Sigmoid colon (tissue), 7 donors: Measurements from ENCODE around the gene HDAC2. TPM values are rescaled to one million over a fixed set of nuclear protein-coding genes. Genes with fewer than 3 reads are reported as not detected.

Experiments used
- DNase-seq: peaks from one replicate; pipeline ENCODE4 v3.0.0-alpha.2; 2019
- H3K27ac ChIP-seq, 4 donors: fragments of 200-600 bp; sonication (generic); one replicate each; pipeline ENCODE4 v1.5.1; 2016 to 2019; ENCODE audit warnings: mild to moderate bottlenecking in 1 of 4
- H3K27me3 ChIP-seq, 3 donors: fragments of 200-600 bp; sonication (generic); one replicate each; pipeline ENCODE4 v1.5.1; 2019; ENCODE audit warnings: mild to moderate bottlenecking in 1 of 3
- H3K36me3 ChIP-seq, 4 donors: fragments of 200-600 bp; sonication (generic); one replicate each; pipeline ENCODE4 v1.5.1; 2016 to 2019
- H3K4me1 ChIP-seq, 4 donors: fragments of 200-600 bp; sonication (generic); one replicate each; pipeline ENCODE4 v1.5.1; 2017 to 2019
- H3K4me3 ChIP-seq, 4 donors: fragments of 200-600 bp; sonication (generic); one replicate each; pipeline ENCODE4 v1.5.1; 2017 to 2019; ENCODE audit warnings: mild to moderate bottlenecking in 2 of 4, moderate library complexity in 1 of 4
- H3K9me3 ChIP-seq, 4 donors: fragments of 200-600 bp in 3 of 4; sonication (generic) in 3 of 4; one replicate each; pipeline versions ENCODE4 v1.5.1 to v1.6.1; 2013 to 2019
- CTCF ChIP-seq, 4 experiments: fragments of 450-650 bp in 3 of 4; fragments of 200-600 bp in 1 of 4; IDR thresholded peaks; one replicate each; pipeline ENCODE4 v1.5.1; 2016 to 2019; ENCODE audit warnings: antibody characterized with exemption in 4 of 4, mild to moderate bottlenecking in 3 of 4, moderate library complexity in 2 of 4
- EP300 ChIP-seq, 4 donors: sonication (generic); formaldehyde crosslinking; IDR thresholded peaks; one replicate each; pipeline ENCODE4 v1.6.1; 2017; ENCODE audit warnings: antibody characterized with exemption in 4 of 4
- POLR2A ChIP-seq, 2 donors: fragments of 450-650 bp; IDR thresholded peaks; one replicate each; pipeline ENCODE4 v1.6.1; 2016; ENCODE audit warnings: antibody characterized with exemption in 2 of 2, mild to moderate bottlenecking in 2 of 2, moderate library complexity in 2 of 2
- POLR2AphosphoS5 ChIP-seq, 4 donors: sonication (generic); formaldehyde crosslinking; IDR thresholded peaks; one replicate each; pipeline ENCODE4 v1.6.1; 2017; ENCODE audit warnings: antibody characterized with exemption in 4 of 4
- WGBS, 2 donors: extraction: QIAGEN DNeasy Blood & Tissue Kit; methylation state at CpG; one replicate each; pipeline ENCODE4 v1.1.7; 2013; 5-methylcytosine and 5-hydroxymethylcytosine counted together
- intact Hi-C: fragments of 100-400 bp; cut with DNase I; formaldehyde crosslinking; loops from one replicate; pipeline ENCODE4 v1.15.1; 2023
- polyA plus RNA-seq, 3 donors: library from polyadenylated mRNA; stranded (reverse); fragments of 200-250 nt; gene quantifications; one replicate each; pipeline ENCODE4 v1.2.3, GENCODE V29; 2013
- total RNA-seq, 4 donors: library from RNA; depleted of rRNA; stranded (reverse); fragments of >200 nt; gene quantifications; one replicate each; pipeline ENCODE4 v1.1.0, GENCODE V29; 2016
- donor health status: healthy with polysubstance abuse.
- donor health status: Bipolar disorder and iron deficiency.
- donor health status: healthy.

HDAC2 gene
- total and polyA plus RNA-seq, 7 donors, result 44.4 to 71.7 (median 63.7) TPM

GRCh38 chr6:113999284-113999683 lies 28.3 kb upstream of the HDAC2 start:
- Histone ChIP-seq H3K4me3 (no peak overlapping the region), H3K9me3 (peaks cover 0 to 4% (median 0%) of the 10 kb centered on the region in 4 donors), H3K27ac (no peak overlapping the region), H3K27me3 (no peaks in the 10 kb centered on the region), H3K36me3 (no peaks in the 10 kb centered on the region), H3K4me1 (peaks cover 0 to 33% (median 30%) of the 10 kb centered on the region in 4 donors)
- intact Hi-C loops, result no loop called here
- TF ChIP-seq POLR2A (IDR thresholded peaks at IDR 0.05) (no peak), CTCF (IDR thresholded peaks at IDR 0.05) (no peak), POLR2AphosphoS5 (IDR thresholded peaks at IDR 0.05) (no peak), EP300 (IDR thresholded peaks at IDR 0.05) (no peak)
- no peak for DNase-seq
- 89% methylated on average over 2 of the region's 2 CpGs for WGBS, 2 donors

GRCh38 chr6:113998811-113999210 lies 27.9 kb upstream of the HDAC2 start:
- Histone ChIP-seq H3K27me3 (no peaks in the 10 kb centered on the region), H3K4me1 (peaks cover 0 to 34% (median 30%) of the 10 kb centered on the region in 4 donors), H3K4me3 (no peak overlapping the region), H3K9me3 (peaks cover 0 to 4% (median 0%) of the 10 kb centered on the region in 4 donors), H3K27ac (no peak overlapping the region), H3K36me3 (no peaks in the 10 kb centered on the region)
- DNase-seq, result no peak
- no peak for TF ChIP-seq POLR2A (IDR thresholded peaks at IDR 0.05)
- no peak for TF ChIP-seq EP300 (IDR thresholded peaks at IDR 0.05)
- no peak for TF ChIP-seq CTCF (IDR thresholded peaks at IDR 0.05)
- no peak for TF ChIP-seq POLR2AphosphoS5 (IDR thresholded peaks at IDR 0.05)
- intact Hi-C loops, result no loop called here

- H3K9me3 ChIP-seq, result peaks cover 0 to 4% (median 0%) of the 10 kb centered on the region in 4 donors
- TF ChIP-seq CTCF (IDR thresholded peaks at IDR 0.05) (no peak), EP300 (IDR thresholded peaks at IDR 0.05) (no peak), POLR2AphosphoS5 (IDR thresholded peaks at IDR 0.05) (peak in 1 of 4 donors; percentile 34), POLR2A (IDR thresholded peaks at IDR 0.05) (no peak)
- H3K27ac ChIP-seq, result peak overlapping the region in 2 of 4 donors; percentile 9 to 70
- H3K4me3 ChIP-seq, result no peak overlapping the region
- no peaks in the 10 kb centered on the region for H3K36me3 ChIP-seq
- intact Hi-C loops, result no loop called here
- H3K4me1 ChIP-seq, result peaks cover 0 to 34% (median 30%) of the 10 kb centered on the region in 4 donors
- WGBS, 2 donors, result 85 to 86% methylated on average over 3 of the region's 3 CpGs
- H3K27me3 ChIP-seq, result no peaks in the 10 kb centered on the region
- DNase-seq, result no peak
Measured at GRCh38 chr6:113997116-113997515, 26.2 kb upstream of the HDAC2 start.

- Histone ChIP-seq H3K27ac (peak overlapping the region in 3 of 4 donors; percentile 24 to 70 (median 65)), H3K27me3 (no peaks in the 10 kb centered on the region), H3K36me3 (no peaks in the 10 kb centered on the region), H3K4me1 (peaks cover 0 to 34% (median 30%) of the 10 kb centered on the region in 4 donors), H3K9me3 (peaks cover 0 to 4% (median 0%) of the 10 kb centered on the region in 4 donors), H3K4me3 (no peak overlapping the region)
- TF ChIP-seq POLR2AphosphoS5 (IDR thresholded peaks at IDR 0.05) (peak in 3 of 4 donors; percentile 35 to 74 (median 46)), EP300 (IDR thresholded peaks at IDR 0.05) (peak in 2 of 4 donors; percentile 62 to 68), CTCF (IDR thresholded peaks at IDR 0.05) (no peak), POLR2A (IDR thresholded peaks at IDR 0.05) (no peak)
- intact Hi-C loops, result no loop called here
- peak; percentile 69 for DNase-seq
- 3 to 24% methylated on average over 4 of the region's 4 CpGs for WGBS, 2 donors
Measured at GRCh38 chr6:113995634-113996033, 24.7 kb upstream of the HDAC2 start.

GRCh38 chr6:113994934-113995342 lies 24.0 kb upstream of the HDAC2 start:
- TF ChIP-seq CTCF (IDR thresholded peaks at IDR 0.05), result peak in 3 of 4 experiments; percentile 32 to 66 (median 37)
- TF ChIP-seq POLR2AphosphoS5 (IDR thresholded peaks at IDR 0.05), result no peak
- H3K36me3 ChIP-seq, result no peaks in the 10 kb centered on the region
- intact Hi-C loops, result no loop called here
- peaks cover 0 to 34% (median 30%) of the 10 kb centered on the region in 4 donors for H3K4me1 ChIP-seq
- no peak overlapping the region for H3K4me3 ChIP-seq
- no peaks in the 10 kb centered on the region for H3K9me3 ChIP-seq
- H3K27me3 ChIP-seq, result no peaks in the 10 kb centered on the region
- H3K27ac ChIP-seq, result peak overlapping the region in 3 of 4 donors; percentile 24 to 70 (median 65)
- no peak for DNase-seq
